ENCODE results near the gene CITED1.
"Not testable (repeated sequence)": the region's sequence is repeated elsewhere in the genome, so short reads cannot be mapped to it uniquely, and the experiment has no call there.

The CITED1 gene

DNA sequence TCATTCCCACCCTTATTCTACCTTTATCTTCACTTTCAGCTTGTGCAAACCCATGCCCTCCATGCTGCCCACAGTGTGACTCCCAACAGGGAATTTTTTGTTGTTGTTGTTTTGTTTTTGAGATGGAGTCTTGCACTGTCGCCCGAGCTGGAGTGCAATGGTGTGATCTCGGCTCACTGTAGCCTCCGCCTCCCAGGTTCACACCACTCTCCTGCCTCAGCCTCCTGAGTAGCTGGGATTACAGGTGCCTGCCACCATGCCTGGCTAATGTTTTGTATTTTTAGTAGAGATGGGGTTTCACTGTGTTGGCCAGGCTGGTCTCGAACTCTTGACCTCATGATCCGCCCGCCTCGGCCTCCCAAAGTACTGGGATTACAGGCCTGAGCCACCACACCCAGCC, 13.9 kb upstream of the CITED1 start:
- H3K4me3 ChIP-seq (ENCODE audit: low read depth, low read length); H3K4me1 ChIP-seq (ENCODE audit: control insufficient read depth, insufficient read depth, low read length); H3K27me3 ChIP-seq (ENCODE audit: control insufficient read depth, insufficient read depth, low read length); H3K9ac ChIP-seq (ENCODE audit: low read depth, low read length); H3K36me3 ChIP-seq (ENCODE audit: control insufficient read depth, insufficient read depth, low read length); H3K9me3 ChIP-seq (ENCODE audit: control insufficient read depth, insufficient read depth, low read length): not testable (repeated sequence)

DNA sequence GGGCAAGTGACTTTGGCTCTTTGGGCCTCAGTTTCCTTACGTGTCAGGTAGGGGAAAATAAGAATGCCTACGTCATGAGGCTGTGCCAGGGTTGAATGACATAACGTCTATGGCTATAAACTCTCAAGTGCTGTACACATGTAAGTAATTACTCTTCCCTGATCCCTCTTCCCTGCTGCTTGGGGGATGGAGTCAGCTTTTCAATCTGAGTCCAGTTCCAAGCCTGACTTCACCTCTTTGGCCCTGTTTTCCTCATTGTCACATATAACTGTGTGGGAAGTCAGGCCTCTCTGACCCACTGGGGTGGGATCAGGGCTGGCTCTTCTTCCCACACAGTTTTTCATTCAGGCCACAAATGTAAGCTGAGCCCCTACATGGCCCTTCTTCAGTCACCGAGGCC, 11.4 kb upstream of the CITED1 start:
- Histone ChIP-seq H3K36me3 (ENCODE audit: control insufficient read depth, insufficient read depth, low read length) (no peaks in the 10 kb centered on the region), H3K9ac (ENCODE audit: low read depth, low read length) (no peak overlapping the region), H3K4me3 (ENCODE audit: low read depth, low read length) (no peak overlapping the region), H3K27me3 (ENCODE audit: control insufficient read depth, insufficient read depth, low read length) (peaks cover 13% of the 10 kb centered on the region), H3K9me3 (ENCODE audit: control insufficient read depth, insufficient read depth, low read length) (no peaks in the 10 kb centered on the region), H3K4me1 (ENCODE audit: control insufficient read depth, insufficient read depth, low read length) (peaks cover 3% of the 10 kb centered on the region)

DNA sequence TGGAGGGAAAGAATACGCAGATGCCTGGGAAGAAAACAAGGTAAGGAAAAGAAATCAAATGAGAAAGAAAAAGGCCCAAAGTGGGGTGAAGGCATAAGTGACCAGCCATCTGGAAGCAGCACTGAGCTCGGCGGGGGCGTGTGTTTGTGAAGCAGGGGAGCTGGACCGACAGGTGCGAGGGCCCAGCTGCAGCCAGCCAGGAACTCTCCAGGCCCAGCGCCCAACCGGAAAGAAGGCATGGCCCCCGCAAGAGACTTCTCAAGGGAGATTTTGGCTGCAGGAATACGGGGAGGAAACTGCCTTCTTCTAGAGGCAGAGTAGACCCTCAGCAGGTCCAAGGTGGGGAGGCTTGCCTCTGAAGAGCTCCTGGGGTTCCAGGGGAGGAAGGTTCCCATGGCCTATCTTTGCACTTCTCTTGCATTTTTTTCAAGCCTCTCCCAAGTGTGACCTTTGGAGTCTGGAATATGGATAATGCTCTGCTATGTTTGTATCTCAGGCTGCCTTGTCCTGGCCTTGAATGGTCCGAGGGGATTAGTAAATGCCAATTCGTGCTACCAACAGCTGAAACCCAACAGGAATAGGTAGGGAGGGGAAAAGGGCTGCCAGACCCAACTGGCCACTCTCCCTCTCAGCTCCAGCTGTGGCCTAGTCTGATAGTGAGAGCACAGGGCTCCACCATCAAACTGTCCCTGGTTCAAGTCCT, 10.8 kb upstream of the CITED1 start:
- Histone ChIP-seq H3K9ac (ENCODE audit: low read depth, low read length) (no peak overlapping the region), H3K36me3 (ENCODE audit: control insufficient read depth, insufficient read depth, low read length) (no peaks in the 10 kb centered on the region), H3K4me1 (ENCODE audit: control insufficient read depth, insufficient read depth, low read length) (peaks cover 3% of the 10 kb centered on the region), H3K4me3 (ENCODE audit: low read depth, low read length) (peak overlapping the region; percentile 8), H3K9me3 (ENCODE audit: control insufficient read depth, insufficient read depth, low read length) (no peaks in the 10 kb centered on the region), H3K27me3 (ENCODE audit: control insufficient read depth, insufficient read depth, low read length) (peaks cover 13% of the 10 kb centered on the region)

DNA sequence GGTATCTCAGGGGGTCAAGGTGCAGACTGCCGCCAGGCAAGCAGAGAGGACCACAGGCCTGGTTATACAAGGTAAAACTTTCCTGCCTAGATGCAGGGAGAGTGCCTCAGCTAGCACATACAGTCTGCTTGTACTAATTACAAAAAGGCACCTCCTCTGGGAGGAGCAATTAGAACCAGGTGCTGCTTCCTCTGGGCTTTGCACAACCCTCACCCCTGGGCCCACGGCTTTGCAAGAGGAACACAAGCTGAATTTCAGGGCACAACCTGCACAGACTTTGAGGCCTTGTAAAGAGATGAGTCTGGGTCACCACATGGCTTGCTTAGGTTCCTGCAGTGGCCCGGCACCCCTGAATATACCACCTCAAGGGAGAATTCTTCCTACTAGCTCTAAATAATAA, 9.2 kb upstream of the CITED1 start:
- Histone ChIP-seq H3K36me3 (ENCODE audit: control insufficient read depth, insufficient read depth, low read length) (no peaks in the 10 kb centered on the region), H3K4me1 (ENCODE audit: control insufficient read depth, insufficient read depth, low read length) (peaks cover 3% of the 10 kb centered on the region), H3K9ac (ENCODE audit: low read depth, low read length) (no peak overlapping the region), H3K27me3 (ENCODE audit: control insufficient read depth, insufficient read depth, low read length) (peaks cover 16% of the 10 kb centered on the region), H3K9me3 (ENCODE audit: control insufficient read depth, insufficient read depth, low read length) (no peaks in the 10 kb centered on the region), H3K4me3 (ENCODE audit: low read depth, low read length) (no peak overlapping the region)

DNA sequence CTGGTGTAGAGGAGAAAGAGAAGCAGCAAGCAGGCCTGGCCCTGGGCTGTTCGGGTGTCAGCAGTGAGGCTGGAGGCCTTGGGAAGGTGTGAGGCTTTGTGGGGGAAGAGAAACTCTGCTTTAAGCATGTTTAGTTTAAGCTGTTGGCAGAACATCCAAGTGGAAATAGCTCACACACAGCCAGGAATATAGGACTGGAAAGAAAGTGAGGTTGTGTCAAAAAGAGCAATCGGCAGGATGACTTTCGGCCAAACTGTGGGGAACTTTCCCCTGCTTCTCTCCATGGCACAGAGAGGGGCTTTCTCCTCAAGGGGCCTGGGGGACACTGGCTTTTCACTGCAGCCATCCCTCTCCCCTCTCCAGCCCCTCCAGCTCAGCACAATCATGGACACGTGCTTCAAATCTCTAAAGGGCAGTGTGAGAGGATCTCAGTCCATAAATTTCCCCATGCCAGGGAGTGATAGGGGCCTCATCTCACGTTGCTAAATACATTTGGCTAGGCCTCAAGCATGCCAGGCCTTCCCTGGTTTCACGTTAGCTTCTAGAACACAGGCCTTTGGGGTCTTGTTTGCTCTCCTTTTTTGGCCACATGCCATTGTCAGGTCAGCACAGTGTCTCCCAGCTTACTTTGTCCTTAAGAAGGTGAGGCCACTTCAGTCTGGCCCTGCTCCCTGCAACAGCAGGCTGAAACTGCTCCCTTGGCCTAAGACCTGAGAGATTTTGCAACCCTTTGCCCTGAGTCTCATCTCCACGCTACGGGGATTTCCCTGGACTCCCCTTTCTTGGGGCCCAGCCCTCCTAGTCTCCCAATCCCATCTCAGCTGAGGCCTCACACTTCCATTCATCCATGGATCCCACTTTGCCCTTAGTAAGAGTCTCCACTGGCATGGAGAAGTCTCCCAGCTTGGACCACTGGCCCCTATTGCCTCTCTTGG, 8.3 kb upstream of the CITED1 start:
- no peaks in the 10 kb centered on the region for H3K36me3 ChIP-seq (ENCODE audit: control insufficient read depth, insufficient read depth, low read length)
- H3K9ac ChIP-seq (ENCODE audit: low read depth, low read length), result no peak overlapping the region
- no peak overlapping the region for H3K4me3 ChIP-seq (ENCODE audit: low read depth, low read length)
- no peaks in the 10 kb centered on the region for H3K9me3 ChIP-seq (ENCODE audit: control insufficient read depth, insufficient read depth, low read length)
- peaks cover 24% of the 10 kb centered on the region for H3K27me3 ChIP-seq (ENCODE audit: control insufficient read depth, insufficient read depth, low read length)
- peaks cover 3% of the 10 kb centered on the region for H3K4me1 ChIP-seq (ENCODE audit: control insufficient read depth, insufficient read depth, low read length)

DNA sequence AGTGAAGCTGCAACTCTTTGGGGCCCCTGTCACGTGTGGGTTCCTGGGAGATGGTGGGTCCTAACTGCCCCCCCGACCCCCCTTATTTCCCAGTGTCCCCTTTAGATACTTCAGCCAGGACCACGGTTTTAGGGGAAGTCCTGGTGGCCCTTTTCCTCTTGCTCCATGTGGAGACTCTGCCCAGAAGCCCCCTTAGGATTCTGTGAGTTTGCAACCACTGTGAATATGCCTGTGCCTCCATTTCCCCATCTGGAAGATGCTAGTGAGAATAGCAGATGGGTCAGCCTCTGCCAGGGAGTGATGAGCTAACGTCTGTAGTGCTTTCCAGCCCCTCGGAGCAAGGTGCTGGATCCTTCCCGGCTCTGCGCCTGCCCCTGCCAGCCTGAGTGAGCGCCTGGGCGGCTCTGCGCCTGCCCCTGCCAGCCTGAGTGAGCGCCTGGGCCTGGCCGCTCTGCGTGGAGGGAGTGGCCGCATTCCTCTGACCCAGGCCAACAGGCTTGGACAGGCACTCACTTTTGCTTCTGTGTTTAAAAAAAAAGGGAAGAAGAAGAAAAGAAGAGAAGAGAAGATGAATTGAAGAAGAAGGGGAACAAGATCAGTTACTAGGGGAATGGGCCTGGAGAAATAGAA, 6.7 kb upstream of the CITED1 start:
- Histone ChIP-seq H3K27me3 (ENCODE audit: control insufficient read depth, insufficient read depth, low read length) (peaks cover 34% of the 10 kb centered on the region), H3K9me3 (ENCODE audit: control insufficient read depth, insufficient read depth, low read length) (no peaks in the 10 kb centered on the region), H3K9ac (ENCODE audit: low read depth, low read length) (no peak overlapping the region), H3K4me3 (ENCODE audit: low read depth, low read length) (no peak overlapping the region), H3K36me3 (ENCODE audit: control insufficient read depth, insufficient read depth, low read length) (no peaks in the 10 kb centered on the region), H3K4me1 (ENCODE audit: control insufficient read depth, insufficient read depth, low read length) (peaks cover 5% of the 10 kb centered on the region)

DNA sequence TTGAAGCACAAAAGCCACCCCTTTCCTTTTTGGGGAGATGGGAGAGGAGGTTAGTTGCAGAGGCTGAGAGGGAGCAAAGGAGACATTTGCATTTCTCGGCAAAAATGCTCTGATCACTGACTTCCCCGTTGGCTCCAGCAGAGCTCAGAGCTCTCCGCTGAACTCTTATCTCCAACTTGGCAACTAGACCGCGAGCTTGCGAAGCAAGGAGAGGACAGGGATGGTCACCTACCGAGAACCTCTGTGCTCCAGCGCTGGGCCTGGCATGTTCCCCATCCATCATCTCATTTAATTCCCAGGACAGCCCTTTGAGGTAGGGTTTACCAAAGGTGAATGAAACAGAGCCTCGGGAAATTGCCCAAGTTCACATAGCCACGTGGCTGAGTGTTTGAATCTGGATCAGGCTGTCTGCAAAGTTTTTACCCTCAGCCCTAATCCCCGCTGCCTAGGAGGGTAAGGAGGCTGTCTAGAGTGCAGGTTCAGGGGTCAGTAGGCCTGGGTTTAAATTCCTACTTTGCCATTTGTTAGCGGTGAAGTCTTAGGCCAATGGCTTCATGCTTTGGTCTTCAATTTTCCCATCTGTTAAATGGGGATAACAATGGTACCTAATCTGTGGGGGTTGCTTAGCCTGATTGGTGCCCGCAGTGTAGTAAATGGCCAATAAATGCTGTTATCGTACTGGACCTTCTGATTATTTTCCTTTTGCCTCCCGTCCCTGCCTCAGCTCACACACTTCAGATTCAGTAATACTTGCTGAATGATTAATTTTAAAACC, 3.8 kb upstream of the CITED1 start:
- Histone ChIP-seq H3K36me3 (ENCODE audit: control insufficient read depth, insufficient read depth, low read length) (no peaks in the 10 kb centered on the region), H3K27me3 (ENCODE audit: control insufficient read depth, insufficient read depth, low read length) (peaks cover 52% of the 10 kb centered on the region), H3K4me3 (ENCODE audit: low read depth, low read length) (peak overlapping the region; percentile 53), H3K4me1 (ENCODE audit: control insufficient read depth, insufficient read depth, low read length) (peaks cover 4% of the 10 kb centered on the region), H3K9me3 (ENCODE audit: control insufficient read depth, insufficient read depth, low read length) (no peaks in the 10 kb centered on the region), H3K9ac (ENCODE audit: low read depth, low read length) (no peak overlapping the region)

DNA sequence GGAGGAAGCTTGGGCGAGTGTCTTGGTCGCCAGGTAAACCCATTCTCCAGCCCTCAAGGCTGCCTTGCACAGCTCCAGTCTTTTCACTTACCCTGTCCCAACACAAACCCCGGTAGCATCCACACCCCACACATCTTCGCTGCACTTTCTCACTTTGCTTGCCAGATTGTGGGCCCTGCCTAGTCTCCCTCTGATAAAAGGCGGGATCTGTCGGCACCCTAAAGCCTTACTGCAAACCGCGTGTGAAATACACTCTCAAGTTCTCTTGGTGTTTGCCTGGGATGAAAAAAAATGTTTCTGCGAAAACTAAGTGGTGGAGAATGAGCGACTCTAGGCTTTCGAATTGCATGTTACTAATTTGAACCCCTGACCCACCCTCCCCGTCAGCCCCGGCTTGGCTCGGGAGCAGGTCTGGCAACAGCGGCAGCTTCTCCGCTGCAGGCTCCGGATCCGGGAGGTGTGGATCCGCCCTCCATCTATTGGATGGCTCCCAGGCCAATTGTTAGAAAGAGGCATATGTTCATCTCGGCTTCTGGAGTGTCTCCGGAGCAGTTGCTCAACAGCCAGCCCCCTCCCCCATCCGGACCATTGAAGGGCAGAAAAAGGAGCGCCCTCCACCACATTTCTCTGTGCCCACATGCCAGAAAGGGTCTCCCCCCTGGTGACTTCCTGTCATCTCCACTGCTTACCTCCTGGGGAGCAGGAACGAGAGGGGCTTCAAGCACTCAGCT, 3.0 kb upstream of the CITED1 start:
- peaks cover 57% of the 10 kb centered on the region for H3K27me3 ChIP-seq (ENCODE audit: control insufficient read depth, insufficient read depth, low read length)
- no peak overlapping the region for H3K9ac ChIP-seq (ENCODE audit: low read depth, low read length)
- peak overlapping the region; percentile 53 for H3K4me3 ChIP-seq (ENCODE audit: low read depth, low read length)
- peaks cover 4% of the 10 kb centered on the region for H3K4me1 ChIP-seq (ENCODE audit: control insufficient read depth, insufficient read depth, low read length)
- H3K36me3 ChIP-seq (ENCODE audit: control insufficient read depth, insufficient read depth, low read length), result no peaks in the 10 kb centered on the region
- H3K9me3 ChIP-seq (ENCODE audit: control insufficient read depth, insufficient read depth, low read length), result no peaks in the 10 kb centered on the region

DNA sequence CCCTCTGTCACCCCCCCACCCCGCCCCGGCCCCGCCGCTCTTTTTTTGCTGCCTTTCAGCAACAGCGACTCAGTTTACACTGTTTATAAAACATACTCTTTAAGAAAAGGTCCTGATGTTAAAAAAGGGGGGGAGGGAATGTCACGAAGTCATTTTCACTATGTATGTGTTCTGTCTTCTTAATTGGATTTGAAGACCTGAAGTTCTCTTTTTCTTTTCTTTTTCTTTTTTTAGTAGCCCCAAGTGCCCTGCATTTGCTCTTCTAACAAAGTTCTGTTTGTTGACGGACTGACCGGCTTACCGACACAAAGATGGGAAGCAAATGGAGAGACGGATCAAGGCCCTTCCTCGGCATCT, 2.5 kb upstream of the CITED1 start:
- no peak overlapping the region for H3K9ac ChIP-seq (ENCODE audit: low read depth, low read length)
- peaks cover 62% of the 10 kb centered on the region for H3K27me3 ChIP-seq (ENCODE audit: control insufficient read depth, insufficient read depth, low read length)
- no peaks in the 10 kb centered on the region for H3K9me3 ChIP-seq (ENCODE audit: control insufficient read depth, insufficient read depth, low read length)
- peak overlapping the region; percentile 53 for H3K4me3 ChIP-seq (ENCODE audit: low read depth, low read length)
- H3K36me3 ChIP-seq (ENCODE audit: control insufficient read depth, insufficient read depth, low read length), result no peaks in the 10 kb centered on the region
- peaks cover 4% of the 10 kb centered on the region for H3K4me1 ChIP-seq (ENCODE audit: control insufficient read depth, insufficient read depth, low read length)

DNA sequence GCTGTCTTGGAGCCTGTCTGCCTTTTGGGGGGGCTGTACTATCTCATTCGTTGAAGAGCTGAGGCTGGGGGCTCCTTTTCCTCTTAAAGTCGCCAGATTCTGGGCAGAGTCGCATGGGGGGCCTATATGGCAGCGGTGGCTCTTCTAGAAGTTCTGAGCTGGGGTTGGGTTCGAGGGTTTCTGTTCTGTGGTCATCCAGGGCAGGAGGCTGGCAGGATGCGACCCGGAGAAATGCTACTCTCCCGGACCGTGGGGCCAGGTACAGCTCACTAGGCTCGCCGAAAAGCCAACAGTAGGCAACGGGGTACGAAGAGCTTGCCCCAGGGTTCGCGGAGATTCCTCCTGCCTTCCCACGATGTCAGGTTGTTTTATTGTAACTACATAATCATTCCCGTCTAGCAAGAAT, 1.9 kb upstream of the CITED1 start:
- Histone ChIP-seq H3K9me3 (ENCODE audit: control insufficient read depth, insufficient read depth, low read length) (no peaks in the 10 kb centered on the region), H3K4me3 (ENCODE audit: low read depth, low read length) (peak overlapping the region; percentile 22), H3K4me1 (ENCODE audit: control insufficient read depth, insufficient read depth, low read length) (peaks cover 4% of the 10 kb centered on the region), H3K36me3 (ENCODE audit: control insufficient read depth, insufficient read depth, low read length) (no peaks in the 10 kb centered on the region), H3K9ac (ENCODE audit: low read depth, low read length) (no peak overlapping the region), H3K27me3 (ENCODE audit: control insufficient read depth, insufficient read depth, low read length) (peaks cover 68% of the 10 kb centered on the region)

Data from iPS-15b (cell line).